ENCODE data around the gene PHETA1. TPM values are rescaled to one million over a fixed set of nuclear protein-coding genes. Genes with fewer than 3 reads are reported as not detected.

The PHETA1 gene
- polyA plus RNA-seq, 1 experiment = 5.3 TPM

DNA sequence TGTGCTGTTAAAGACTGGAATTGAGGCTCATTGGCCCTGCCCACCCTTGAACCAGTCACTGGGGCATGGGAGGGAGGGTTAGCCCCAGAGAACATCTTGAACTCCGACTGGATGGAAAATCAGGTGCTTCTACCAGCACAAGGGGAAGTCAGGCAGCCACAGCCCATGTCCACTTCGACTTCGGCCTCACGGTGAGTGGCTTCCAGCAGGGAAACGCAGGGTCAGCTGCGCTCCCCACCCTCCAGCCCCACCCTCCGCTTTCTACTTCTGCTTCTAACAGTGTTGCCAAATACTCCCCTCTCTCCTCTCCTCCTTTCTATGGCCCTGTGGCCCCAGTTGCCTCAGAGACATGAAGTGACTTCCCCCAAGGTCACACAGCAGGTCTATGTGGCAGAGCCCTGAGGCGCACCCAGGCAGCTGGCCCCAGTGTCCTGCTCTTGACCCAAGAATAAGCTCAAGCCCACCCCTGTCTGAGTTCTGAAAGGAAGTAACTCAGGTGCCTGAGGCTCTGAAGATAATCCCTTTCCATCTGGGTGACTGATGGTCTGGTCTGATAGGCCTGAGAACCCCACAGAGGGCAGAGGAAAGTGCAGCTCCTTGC lies 24.9 kb upstream of the PHETA1 start:
- POLR2A ChIA-PET = interaction anchor here (0.6 kb wide), 1 partner anchor 45 kb away, joined by 3 read pairs; no protein-coding TSS in a partner anchor
- CTCF ChIA-PET = interaction anchor here (2.8 to 10.0 kb wide), 2 partner anchors 53 to 136 kb away, joined by 6 to 260 read pairs; no protein-coding TSS in a partner anchor
- DNase-seq (ENCODE audit: low read depth) = no peak

DNA sequence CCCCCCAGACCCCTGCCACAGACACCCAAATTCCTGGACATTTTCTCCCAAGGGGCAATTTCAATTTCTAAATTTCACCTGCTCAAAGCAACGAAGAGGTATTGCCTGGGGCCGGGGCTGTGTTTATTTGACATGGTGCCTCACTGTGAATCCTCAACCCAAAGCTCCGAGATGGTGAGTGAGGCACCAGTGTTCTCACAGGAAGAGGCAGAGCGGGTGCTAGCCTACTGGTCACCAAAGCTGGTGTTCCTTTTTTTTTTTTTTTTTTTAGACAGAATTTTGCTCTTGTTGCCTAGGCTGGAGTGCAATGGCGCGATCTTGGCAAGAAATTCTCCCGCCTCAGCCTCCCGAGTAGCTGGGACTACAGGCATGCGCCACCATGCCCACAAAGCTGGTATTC lies 22.0 kb upstream of the PHETA1 start:
- ChIA-PET CTCF (interaction anchor here (1.2 kb wide), 2 partner anchors 59 to 61 kb away, joined by 3 read pairs; no protein-coding TSS in a partner anchor), POLR2A (no interaction called here)
- H3K27me3 ChIP-seq (ENCODE audit: control insufficient read depth, insufficient read depth, low read length) = no peaks in the 10 kb centered on the region
- DNase-seq (ENCODE audit: low read depth) = no peak
- H3K36me3 ChIP-seq (ENCODE audit: control insufficient read depth, insufficient read depth, low read length) = no peaks in the 10 kb centered on the region
- TF ChIP-seq, protein P1, sequence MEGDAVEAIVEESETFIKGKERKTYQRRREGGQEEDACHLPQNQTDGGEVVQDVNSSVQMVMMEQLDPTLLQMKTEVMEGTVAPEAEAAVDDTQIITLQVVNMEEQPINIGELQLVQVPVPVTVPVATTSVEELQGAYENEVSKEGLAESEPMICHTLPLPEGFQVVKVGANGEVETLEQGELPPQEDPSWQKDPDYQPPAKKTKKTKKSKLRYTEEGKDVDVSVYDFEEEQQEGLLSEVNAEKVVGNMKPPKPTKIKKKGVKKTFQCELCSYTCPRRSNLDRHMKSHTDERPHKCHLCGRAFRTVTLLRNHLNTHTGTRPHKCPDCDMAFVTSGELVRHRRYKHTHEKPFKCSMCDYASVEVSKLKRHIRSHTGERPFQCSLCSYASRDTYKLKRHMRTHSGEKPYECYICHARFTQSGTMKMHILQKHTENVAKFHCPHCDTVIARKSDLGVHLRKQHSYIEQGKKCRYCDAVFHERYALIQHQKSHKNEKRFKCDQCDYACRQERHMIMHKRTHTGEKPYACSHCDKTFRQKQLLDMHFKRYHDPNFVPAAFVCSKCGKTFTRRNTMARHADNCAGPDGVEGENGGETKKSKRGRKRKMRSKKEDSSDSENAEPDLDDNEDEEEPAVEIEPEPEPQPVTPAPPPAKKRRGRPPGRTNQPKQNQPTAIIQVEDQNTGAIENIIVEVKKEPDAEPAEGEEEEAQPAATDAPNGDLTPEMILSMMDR (IDR thresholded peaks at IDR 0.05; ENCODE audit: insufficient read depth, low read depth, low read length) = no peak
- no peak overlapping the region for H3K4me3 ChIP-seq (ENCODE audit: low read depth, low read length)

More for the DNA sequence above, 24.9 kb upstream of the PHETA1 start:
- no peak overlapping the region for H3K4me3 ChIP-seq (ENCODE audit: low read depth, low read length)
- H3K36me3 ChIP-seq (ENCODE audit: control insufficient read depth, insufficient read depth, low read length) = no peaks in the 10 kb centered on the region
- TF ChIP-seq, protein P1 (IDR thresholded peaks at IDR 0.05; ENCODE audit: insufficient read depth, low read depth, low read length) = no peak
- no peaks in the 10 kb centered on the region for H3K27me3 ChIP-seq (ENCODE audit: control insufficient read depth, insufficient read depth, low read length)

DNA sequence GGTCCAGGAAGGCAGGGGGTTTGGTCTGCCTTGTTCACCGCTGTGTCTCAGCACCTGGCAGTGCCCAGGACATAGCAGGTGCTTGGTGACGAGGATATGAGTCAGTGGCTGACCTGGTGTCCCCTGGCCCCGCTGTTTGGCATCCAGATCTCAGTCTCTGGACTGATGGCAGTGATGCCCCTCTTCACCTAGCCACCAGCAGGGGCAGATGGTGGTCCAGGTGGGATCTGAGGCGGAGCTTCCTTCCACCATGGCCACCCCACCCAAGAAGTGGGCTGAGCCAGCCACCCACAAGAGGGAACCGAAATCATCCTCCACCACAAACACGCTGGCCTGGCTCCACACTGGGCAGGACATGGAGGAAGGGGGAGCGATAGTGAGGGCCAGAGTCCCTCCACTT lies 20.7 kb upstream of the PHETA1 start:
- ChIA-PET CTCF (no interaction called here), POLR2A (no interaction called here)
- H3K27me3 ChIP-seq (ENCODE audit: control insufficient read depth, insufficient read depth, low read length) = no peaks in the 10 kb centered on the region
- TF ChIP-seq, protein P1 (IDR thresholded peaks at IDR 0.05; ENCODE audit: insufficient read depth, low read depth, low read length) = no peak
- no peak overlapping the region for H3K4me3 ChIP-seq (ENCODE audit: low read depth, low read length)
- DNase-seq (ENCODE audit: low read depth) = no peak
- H3K36me3 ChIP-seq (ENCODE audit: control insufficient read depth, insufficient read depth, low read length) = no peaks in the 10 kb centered on the region

DNA sequence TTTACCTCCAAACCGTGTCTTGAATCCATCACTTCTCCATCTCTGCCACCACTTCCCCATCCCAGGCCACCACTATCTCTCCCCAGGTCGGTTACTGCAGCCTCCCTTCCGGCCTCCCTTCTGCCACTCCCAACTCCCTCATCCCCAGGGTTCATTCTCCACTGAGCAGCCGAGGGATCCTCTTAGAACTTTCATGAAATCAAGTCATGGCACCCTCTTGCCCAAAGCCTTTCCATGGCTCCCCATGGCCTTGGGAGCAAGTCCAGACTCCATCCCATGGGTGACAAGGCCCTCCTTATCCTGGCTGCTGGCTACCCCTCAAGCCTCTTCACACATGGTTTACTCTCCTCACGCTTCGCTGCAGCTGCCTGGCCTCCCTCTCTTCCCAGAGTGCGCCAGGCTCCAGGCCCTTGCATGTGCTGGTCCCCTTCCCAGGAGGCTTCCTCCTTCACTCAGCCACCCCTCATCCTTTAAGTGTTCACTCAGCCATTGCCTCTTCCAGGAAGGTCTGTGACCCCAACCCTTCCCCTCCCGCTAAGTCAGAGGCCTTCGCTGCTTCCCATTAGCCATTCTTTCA lies 18.9 kb upstream of the PHETA1 start:
- Histone ChIP-seq H3K27me3 (ENCODE audit: control insufficient read depth, insufficient read depth, low read length) (no peaks in the 10 kb centered on the region), H3K36me3 (ENCODE audit: control insufficient read depth, insufficient read depth, low read length) (no peaks in the 10 kb centered on the region), H3K4me3 (ENCODE audit: low read depth, low read length) (no peak overlapping the region)
- TF ChIP-seq, protein P1 (IDR thresholded peaks at IDR 0.05; ENCODE audit: insufficient read depth, low read depth, low read length) = no peak
- ChIA-PET POLR2A (no interaction called here), CTCF (interaction anchor here (0.6 to 5.7 kb wide), 2 partner anchors 9 to 11 kb away, joined by 3 to 41 read pairs; no protein-coding TSS in a partner anchor)
- DNase-seq (ENCODE audit: low read depth) = no peak

DNA sequence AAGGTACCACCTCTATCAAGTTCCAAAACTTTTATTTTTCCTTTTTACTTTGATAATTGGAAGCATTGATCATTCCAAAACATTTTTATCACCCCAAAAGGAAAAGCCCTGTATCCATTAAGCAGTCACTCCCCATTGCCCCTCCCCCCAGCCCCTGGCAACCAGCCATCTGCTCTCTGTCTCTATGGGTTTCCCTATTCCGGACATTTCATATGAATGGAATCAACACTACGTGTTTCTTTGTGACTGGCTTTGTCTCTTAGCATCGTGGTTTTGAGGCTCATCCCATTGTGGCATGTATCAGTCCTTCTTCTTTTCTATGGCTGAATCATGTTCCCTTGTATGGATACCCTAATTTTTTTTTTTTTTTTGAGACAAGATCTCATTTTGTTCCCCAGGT lies 18.0 kb upstream of the PHETA1 start:
- Histone ChIP-seq H3K4me3 (ENCODE audit: low read depth, low read length) (no peak overlapping the region), H3K36me3 (ENCODE audit: control insufficient read depth, insufficient read depth, low read length) (no peaks in the 10 kb centered on the region), H3K27me3 (ENCODE audit: control insufficient read depth, insufficient read depth, low read length) (0 out of 2 replicates have a peak, but pooled peaks cover under 1% of the 10 kb centered on the region)
- CTCF ChIA-PET = interaction anchor here (5.7 kb wide), 1 partner anchor 10 kb away, joined by 41 read pairs; no protein-coding TSS in a partner anchor
- POLR2A ChIA-PET = no interaction called here
- DNase-seq (ENCODE audit: low read depth) = no peak
- TF ChIP-seq, protein P1 (IDR thresholded peaks at IDR 0.05; ENCODE audit: insufficient read depth, low read depth, low read length) = no peak
